ENCODE data around the gene SLC7A6.

SLC7A6 gene

DNA sequence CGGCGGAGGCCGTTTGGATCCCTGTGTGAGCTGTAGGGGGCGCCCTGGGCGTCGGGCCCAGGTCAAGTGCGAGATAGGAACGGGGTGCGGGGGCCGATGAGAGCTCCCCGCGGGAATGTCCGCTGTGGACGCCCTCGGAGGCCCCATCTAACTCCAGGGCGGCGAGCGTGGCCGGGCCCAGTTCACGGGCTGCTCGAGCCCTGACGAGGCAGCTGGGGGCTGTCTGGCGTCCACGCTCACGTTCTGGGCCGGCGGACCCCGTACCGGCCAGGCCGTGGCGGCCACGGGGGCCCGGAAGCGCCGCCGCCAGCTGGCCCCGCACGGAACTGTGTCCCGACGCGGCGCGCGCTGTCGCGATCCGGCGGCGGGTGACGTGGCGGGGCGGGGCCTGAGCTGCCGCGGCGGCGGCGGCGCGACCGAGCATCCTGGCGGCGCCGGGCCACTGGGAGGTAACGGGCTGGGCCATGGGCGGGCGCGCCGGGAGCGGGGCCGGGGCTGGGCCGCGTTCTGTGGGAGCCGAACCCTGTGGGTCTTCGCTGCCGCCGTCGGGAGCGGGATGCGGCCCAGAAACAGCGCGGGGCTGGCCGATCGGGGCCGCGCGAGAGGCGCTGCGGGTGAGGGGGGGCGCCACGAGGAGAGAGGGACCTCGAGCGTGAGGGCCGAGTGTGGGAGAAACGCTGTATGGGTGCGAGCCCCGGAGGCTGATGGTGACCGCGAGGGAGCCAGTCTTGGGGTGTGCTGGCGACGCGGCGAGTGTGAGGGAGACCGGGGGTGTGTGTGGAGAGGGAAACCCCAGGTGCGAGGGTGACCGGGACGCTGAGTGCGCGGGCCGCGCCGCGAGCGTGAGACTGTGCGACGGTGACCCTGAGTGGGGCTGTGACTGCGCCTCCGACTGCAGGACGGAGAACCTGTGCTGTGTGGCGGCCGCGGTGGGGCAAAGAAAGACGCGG, at the start of gene SLC7A6:
Gene SLC7A6, plus strand, starts transcription at position 399 of the 950 bp plus-strand sequence. CDS start 10,201 bp downstream, outside the sequence.
- no peak for DNase-seq

- DNase-seq, result no peak
These were observed 49.6 kb upstream of the SLC7A6 start for GRCh38 chr16:68214726-68215125.

DNA sequence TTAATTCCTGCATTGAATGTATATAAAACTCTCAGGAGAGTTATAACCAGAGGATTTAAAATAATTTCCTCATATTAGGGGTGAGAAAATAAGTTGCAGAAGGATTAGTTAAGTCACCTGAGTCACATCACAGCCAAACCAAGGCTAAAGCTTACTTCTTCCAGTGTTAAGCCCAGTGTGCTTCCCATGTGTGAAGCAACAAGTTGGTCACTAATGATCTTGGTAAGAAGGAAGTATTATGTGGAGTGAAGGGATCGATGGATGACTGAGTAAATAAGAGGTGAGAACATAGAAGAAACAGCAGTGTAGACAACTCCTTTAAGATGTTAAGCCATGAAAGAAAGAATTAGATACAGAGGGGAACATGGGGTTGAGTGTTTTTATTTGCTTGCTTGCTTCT, 49.0 kb upstream of the SLC7A6 start:
- no peak for DNase-seq

GRCh38 chr16:68216240-68216639, 48.1 kb upstream of the SLC7A6 start:
- DNase-seq, result no peak

GRCh38 chr16:68217506-68217905, 46.8 kb upstream of the SLC7A6 start:
- DNase-seq, result no peak

DNA sequence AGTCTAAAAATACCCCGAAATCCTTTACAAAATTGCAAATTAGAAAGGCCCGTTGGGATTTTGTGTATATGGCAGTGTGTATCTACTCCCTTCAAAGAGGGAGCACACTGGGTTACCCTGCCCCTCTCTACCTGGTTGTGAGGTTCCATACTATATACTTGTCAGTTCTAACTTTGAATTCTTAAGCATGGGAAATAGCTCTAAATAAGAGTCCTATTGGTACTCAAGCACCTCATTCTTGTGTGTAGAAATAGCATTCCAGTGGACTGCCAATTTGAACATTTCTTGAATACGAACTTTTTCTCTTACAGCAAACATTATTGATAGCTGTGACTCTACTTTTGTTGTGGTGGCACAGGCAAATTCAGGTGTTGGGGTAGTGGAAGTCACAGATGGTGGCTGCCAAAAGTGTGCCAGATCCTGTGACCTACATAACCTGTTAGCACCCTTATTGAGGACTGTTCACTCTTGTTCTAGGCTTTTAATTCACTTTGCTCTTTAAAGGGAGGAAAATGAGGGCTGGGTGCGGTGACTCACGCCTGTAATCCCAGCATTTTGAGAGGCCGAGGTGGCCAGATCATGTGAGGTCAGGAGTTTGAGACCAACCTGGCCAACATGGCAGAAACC, 44.5 kb upstream of the SLC7A6 start:
- DNase-seq, result no peak

DNA sequence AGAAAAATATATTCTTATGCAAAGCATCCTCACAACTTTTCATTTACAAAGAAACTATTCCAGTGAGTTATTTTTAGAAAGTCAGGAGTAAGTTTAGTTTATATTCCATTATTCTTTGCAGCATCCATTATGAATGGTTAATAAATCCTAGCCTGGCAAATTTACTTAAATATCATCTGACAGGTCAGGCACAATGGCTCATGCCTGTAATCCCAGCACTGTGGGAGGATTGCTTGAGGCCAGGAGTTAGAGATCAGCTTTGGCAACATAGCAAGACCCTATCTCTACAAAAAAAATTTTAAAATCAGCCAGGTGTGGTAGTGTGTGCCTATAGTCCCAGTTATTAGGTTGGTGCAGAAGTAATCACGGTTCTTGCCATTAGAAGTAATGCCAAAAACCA, 41.3 kb upstream of the SLC7A6 start:
- DNase-seq, result no peak

- no peak for DNase-seq
These were observed 38.2 kb upstream of the SLC7A6 start for GRCh38 chr16:68226116-68226515.

- DNase-seq, result no peak
These were observed 37.0 kb upstream of the SLC7A6 start for GRCh38 chr16:68227183-68227793.

- DNase-seq, result no peak
These were observed 36.3 kb upstream of the SLC7A6 start for GRCh38 chr16:68227850-68228553.

DNA sequence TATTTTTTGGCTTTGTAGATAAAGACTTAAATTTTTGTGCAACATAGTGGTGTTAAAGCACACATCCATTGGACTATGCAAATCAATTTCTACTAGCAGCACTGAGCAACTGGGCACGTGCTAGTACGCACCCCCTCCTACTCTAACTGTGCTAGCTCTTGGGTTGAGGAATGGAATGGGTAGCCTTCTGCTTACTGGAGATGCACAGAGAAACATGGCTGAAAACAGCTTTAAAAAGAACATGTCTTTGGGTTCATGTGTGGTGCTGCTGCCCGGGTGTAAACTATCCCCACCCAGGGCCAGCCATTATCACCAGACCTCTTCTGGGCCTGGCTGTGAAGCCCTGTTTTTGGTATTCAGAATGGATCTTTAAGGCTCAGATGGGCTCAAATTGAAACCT, 35.7 kb upstream of the SLC7A6 start:
- no peak for DNase-seq

GRCh38 chr16:68229431-68230175, 34.7 kb upstream of the SLC7A6 start:
- DNase-seq, result peak in 1 of 2 experiments; percentile 9

DNA sequence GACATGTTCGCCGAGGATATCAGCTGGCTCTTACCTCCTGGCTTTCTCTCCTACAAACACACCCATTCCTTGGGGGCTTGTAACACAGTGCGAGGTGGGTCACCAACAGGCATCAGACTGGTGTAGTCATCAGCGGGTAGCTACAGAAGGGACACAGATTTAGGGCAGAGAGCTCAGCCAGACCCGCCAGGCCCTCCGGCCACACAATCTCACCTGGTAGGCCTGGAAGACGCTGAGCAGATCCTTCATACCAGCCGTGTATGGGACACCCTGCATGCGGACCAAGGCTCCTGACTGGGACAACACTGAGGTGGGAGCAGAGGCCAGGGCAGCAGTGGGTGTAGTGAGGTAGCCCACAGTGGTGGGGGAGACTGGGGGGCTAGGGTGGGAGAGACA, 34.2 kb upstream of the SLC7A6 start:
- no peak for DNase-seq

GRCh38 chr16:68230956-68231355, 33.4 kb upstream of the SLC7A6 start:
- no peak for DNase-seq

GRCh38 chr16:68231384-68232136, 32.8 kb upstream of the SLC7A6 start:
- no peak for DNase-seq

GRCh38 chr16:68232335-68232734, 32.0 kb upstream of the SLC7A6 start:
- DNase-seq, result no peak

GRCh38 chr16:68233085-68233834, 31.1 kb upstream of the SLC7A6 start:
- no peak for DNase-seq

DNA sequence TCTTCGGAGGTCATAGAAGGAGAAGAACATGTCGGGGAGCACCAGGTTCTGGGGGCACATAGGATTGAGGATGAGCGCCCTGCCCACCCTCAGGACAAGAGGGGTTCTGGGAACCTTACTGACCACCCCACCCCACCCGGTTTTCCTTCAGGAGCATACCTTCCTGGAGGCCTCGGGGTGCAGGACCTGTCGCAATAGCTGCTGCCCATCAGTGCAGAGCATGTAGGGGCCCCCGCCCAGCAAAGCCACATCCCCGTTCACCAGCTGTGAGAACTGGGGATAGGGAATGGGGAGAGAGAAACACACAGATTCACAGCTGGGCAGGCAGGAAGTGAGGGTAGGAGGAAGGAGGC, 30.5 kb upstream of the SLC7A6 start:
- DNase-seq, result no peak

GRCh38 chr16:68234188-68235107, 29.9 kb upstream of the SLC7A6 start:
- peak; percentile 58 to 71 for DNase-seq

All from NCI-H187 (cell line).